Stimulated activated CD8-positive, alpha-beta memory T cell treated with anti-CD3 and anti-CD28 coated beads, Interleukin-7, amount 100 ng/mL, for 4 hours (primary cell): ENCODE results near the gene CDH1.
A peak's percentile ranks its signal among the peaks of the same experiment; 100 is the strongest.
"Not testable (repeated sequence)": the region's sequence is repeated elsewhere in the genome, so short reads cannot be mapped to it uniquely, and the experiment has no call there.

Experiments
- DNase-seq, 2 donors: peaks; one replicate each; pipeline ENCODE4 v3.0.0-alpha.2; 2020; ENCODE audit warnings: low read depth in 2 of 2

The CDH1 gene

DNA sequence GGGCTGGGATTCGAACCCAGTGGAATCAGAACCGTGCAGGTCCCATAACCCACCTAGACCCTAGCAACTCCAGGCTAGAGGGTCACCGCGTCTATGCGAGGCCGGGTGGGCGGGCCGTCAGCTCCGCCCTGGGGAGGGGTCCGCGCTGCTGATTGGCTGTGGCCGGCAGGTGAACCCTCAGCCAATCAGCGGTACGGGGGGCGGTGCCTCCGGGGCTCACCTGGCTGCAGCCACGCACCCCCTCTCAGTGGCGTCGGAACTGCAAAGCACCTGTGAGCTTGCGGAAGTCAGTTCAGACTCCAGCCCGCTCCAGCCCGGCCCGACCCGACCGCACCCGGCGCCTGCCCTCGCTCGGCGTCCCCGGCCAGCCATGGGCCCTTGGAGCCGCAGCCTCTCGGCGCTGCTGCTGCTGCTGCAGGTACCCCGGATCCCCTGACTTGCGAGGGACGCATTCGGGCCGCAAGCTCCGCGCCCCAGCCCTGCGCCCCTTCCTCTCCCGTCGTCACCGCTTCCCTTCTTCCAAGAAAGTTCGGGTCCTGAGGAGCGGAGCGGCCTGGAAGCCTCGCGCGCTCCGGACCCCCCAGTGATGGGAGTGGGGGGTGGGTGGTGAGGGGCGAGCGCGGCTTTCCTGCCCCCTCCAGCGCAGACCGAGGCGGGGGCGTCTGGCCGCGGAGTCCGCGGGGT lies at the start of gene CDH1:
Gene CDH1 (plus strand): TSS at position 247 of the 684 bp plus-strand sequence. CDS start 124 bp downstream, at position 371.
- DNase-seq: peak in 1 of 2 donors; percentile 5

DNA sequence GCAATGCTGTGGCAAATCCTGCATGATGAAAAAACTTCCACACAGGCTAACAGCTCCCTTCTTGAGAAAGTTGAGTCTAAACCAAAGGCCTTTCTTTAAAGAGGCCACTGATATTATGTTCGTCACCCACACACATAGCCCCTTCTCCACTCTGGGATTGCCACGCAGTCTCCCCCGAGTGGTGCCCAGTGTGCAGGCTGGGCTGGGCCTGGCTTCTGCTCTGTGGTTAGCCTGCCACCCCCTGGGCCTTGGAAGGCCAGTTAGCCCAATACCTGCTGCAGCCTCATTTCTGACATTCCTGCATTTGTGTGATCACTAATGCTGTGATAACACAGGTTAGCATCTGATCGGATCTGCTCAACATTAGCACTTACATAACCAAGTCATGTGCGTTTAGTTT lies 47.2 kb upstream of the CDH1 start:
- DNase-seq: no peak

DNA sequence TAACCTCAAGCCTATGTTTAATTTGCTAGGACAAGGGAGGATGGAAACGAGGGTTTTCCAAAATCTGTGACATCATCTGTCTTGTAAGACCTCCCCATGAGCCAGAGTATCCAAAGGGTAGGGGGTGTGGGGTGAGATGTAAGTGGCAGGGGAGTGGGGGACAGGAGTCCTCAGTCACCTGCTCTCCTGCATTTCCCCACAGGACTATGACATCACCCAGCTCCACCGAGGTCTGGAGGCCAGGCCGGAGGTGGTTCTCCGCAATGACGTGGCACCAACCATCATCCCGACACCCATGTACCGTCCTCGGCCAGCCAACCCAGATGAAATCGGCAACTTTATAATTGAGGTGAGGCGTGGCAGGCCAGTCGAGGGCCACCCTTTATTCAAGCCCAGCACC lies 41.5 kb upstream of the CDH1 start:
- no peak for DNase-seq

DNA sequence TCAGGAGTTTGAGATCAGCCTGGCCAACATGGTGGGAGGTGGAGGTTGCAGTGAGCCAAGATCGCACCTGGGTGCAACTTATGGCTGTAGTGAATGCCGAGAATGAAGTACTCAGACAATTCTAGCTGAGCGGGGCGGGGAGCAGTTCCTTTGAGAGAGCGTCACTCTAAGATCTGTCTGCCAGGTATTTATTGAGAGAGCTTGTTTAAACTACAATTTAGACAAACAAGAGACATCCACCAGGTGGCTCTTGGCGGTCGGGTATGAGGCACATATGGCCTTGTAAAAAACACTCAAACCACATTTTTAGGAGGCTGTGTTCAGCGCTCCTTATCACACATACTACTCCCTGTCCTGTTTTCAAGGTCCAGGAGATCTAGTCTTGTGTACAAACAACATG lies 40.6 kb upstream of the CDH1 start:
- no peak for DNase-seq

DNA sequence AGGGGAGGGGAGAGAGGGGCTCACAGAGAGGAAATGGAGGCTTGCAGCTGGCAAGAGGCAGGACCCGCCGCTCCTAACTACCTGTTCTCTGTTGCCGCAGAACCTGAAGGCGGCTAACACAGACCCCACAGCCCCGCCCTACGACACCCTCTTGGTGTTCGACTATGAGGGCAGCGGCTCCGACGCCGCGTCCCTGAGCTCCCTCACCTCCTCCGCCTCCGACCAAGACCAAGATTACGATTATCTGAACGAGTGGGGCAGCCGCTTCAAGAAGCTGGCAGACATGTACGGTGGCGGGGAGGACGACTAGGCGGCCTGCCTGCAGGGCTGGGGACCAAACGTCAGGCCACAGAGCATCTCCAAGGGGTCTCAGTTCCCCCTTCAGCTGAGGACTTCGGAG lies 39.0 kb upstream of the CDH1 start:
- DNase-seq: no peak

DNA sequence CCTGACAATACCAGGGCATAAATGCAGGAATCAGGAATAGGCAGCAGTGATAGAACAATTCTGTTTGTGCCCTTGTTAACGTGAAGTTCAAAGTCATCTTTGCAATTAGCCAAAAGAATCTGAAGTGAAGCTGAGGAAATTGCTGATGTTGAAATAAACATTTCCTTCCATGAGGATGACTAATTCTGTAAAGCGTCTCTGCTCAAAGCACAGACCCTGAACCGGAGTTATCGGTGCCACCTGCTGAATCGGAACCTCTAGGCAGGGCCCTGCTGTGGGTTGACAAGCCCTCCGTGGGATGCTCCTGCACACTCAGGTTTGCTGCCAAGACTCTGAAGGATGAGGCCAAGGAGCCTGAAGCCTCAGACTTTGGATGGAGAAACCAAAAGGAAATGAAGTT lies 37.0 kb upstream of the CDH1 start:
- no peak for DNase-seq

DNA sequence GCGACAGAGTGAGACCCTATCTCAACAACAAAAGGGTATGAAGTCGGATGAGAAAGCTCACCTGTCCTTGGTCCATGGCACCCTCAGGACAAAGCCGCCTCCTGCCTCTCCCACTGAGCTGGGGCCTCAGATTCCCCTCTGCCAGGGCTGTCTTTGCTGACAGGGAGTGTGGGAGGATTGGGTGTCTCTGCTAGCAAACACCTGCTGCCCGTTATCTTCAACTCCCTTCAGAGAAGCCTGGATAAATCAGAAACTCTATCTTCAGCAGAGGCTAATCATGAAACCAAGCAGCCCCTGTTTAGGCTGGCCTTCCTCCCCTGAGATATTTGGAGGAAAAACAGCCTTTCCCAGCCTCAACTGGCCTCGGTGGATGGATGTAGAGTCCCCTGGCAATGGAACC lies 36.3 kb upstream of the CDH1 start:
- DNase-seq: no peak

DNA sequence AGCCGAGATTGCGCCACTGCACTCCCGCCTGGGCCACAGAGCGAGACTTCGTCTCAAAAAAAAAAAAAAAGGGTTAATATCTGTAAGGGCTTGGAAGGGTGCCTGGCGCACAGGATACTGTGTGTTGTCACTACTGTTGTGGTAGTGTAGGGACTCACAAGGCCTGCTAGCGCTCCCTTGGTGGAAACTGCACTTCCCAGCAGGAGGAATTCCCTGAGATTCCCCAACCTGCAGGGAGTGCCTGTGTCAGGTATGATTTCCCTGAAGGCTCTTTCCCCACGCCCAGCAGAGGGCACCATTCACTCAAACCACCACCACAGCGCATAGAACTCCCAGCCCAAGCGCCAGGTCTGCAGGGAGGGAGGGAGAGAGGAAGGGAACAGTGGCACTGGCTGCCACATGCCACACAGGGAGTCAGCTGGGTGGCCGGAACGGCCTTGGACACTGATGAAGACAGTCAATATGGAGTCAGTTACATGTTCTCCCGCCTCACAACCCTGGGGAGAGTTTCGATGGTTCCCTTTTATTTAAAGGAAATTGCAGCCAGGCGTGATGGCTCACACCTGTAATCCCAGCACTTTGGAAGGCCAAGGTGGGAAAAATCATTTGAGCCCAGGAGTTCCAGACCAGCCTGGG lies 32.7 kb upstream of the CDH1 start:
- peak; percentile 18 to 27 for DNase-seq

DNA sequence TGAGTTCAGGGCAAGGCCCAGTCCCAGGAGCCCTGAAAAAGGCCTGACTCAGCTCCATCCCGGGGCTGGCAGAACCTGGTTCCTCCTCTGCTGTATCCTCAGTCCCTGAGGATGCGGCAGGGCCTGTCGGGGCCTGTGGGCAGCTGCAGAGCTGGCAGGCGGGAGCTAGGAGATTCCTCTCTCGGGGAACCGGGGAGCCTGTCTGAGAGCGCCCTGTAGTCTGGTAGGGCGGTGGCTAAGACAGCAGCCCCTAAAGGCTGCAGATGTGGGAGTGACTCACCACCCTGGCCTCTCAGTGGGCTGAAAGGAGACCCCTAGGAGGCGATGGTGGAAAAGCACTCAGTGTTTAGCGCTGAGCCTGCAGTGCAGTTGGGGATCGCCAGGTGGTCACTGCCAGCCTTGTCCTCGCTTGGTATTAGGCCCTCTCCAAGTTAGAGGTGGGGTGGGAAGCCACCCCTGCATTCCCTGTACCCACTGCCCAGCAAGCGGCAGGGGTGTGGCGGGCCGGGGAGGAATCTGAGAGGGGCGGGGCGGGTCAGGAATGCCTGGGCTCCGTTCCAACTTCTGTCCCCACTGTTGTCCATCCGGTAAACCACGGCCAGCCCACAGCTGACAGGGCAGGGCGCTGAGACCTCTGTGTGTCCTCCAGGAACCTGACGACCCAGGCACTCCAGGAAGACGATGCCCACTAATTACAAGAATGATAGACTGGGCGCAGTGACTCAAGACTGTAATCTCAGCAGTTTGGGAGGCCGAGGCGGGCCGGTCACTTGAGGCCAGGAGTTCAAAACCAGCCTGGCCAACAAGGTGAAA lies 29.5 kb upstream of the CDH1 start:
- no peak for DNase-seq

DNA sequence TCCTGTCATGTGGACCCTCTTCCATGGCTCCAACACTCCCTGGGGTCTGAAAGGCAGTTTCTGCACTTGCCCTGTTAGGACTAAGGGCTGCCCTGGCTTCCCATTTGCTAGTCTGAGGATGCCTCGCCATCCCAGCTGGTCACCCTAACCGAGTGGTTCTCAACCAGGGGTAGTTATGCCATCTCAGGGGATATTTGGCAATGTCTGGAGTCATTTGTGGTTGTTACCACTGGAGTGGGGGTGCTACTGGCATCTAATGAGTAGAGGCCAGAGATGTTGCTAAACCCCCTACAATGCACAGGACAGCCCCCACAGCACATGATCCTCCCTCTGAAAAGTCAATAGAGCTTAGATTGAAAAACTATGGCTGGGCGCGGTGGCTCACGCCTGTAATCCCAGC lies 26.9 kb upstream of the CDH1 start:
- no peak for DNase-seq

DNA sequence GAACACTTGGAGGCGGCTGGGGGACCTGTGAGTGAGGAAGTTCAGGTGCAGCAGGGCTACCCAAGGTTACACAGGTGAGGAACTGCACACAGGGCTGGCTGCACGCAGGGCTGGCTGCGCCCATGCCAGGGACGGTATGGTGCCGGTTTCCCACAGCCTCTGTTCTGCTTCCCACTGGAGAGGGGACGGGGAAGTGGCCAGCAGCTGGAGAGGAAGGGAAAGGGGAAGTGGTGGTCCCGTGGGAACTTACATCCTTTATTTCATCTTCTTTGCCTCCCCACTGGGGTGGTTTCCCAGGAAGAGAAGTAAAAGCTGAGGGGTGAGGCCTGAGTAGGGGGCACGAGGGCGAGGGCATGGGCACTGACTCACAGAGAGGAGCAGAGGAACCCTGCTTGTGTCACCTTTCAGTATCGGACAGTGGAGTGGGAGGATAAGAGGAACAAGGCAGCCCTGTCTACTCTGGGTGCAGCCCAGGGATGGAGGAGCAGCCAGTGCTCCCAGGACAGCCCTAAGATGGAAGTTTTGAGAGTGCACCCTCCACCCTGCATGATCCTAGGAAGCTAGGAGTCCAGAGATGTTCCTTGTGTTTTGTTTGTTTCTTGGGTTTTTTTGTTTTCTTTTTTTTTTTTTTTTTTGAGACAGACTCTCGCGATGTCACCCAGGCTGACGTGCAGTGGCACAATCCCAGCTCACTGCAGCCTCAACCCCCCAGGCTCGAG lies 25.5 kb upstream of the CDH1 start:
- DNase-seq: peak in 1 of 2 donors; percentile 1

DNA sequence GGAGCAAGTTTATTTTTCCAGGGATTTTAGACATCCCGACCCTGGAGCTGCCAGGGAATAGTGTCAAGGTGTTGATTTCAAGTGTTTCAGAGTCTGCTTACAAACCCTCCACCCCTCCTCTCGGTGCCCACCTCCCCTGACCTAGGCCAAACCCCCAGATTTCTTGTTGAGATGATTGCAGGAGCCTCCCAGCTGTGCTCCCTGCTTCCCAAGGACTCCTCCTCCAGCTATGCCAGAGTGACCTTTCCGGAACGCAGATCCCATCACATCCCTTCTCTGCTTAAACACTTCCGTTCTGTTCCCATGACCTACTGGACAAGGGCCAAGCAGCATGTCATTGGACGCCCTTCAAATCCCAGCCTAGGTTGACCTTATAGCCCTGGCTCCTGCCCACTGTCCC lies 23.7 kb upstream of the CDH1 start:
- DNase-seq: no peak

DNA sequence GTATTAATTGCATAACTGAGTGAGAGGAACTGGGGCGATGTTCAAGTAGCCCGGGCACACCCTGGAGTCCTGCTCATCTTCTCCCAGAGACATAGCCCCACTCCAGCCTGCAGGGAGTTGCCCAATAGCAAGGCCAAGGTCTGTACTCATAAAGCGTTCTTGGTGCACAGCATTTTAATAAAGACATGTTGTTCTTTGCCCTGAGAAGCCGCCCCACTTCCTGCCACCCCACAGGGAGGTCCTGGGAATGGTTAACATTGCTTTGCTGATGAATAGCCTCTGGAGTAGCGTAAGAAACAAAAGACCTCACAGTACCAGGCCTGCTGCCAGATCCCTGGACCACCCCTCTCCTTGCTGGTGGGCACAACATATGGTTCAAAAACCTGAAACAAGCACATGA lies 21.6 kb upstream of the CDH1 start:
- DNase-seq: no peak

DNA sequence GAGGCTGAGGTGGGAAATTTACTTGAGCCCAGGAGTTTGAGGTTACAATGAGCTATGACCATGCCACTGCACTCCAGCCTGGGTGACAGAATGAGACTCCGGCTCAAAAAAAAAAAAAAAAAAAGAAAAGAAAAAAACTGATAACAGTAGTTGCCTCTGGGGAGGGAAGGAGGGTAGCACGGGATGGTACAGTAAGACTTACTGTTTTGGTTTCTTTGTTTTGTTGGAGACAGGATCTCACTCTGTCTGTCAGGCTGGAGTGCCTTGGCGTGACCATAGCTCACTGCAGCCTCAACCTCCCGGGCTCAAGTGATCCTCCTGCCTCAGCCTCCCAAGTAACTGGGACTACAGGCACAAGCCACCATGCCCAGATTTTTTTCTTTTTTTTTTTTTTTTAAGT lies 20.6 kb upstream of the CDH1 start:
- not testable (repeated sequence) for DNase-seq

DNA sequence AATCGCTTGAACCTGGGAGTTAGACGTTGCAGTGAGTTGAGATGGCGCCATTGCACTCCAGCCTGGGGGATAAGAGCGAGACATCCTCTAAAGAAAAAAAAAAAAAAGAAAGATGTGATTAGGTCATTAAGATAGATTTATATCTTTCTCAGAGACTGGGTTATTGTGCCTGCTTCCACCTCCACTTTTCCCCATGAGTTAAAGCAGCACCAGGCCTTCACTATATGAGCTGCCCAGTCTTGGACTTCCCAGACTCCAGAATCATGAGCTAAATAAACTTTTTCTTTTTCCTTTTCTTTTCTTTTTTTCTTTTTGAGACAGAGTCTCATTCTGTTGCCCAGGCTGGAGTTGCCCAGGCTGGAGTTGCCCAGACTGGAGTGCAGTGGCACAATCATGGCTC lies 19.4 kb upstream of the CDH1 start:
- DNase-seq: no peak

DNA sequence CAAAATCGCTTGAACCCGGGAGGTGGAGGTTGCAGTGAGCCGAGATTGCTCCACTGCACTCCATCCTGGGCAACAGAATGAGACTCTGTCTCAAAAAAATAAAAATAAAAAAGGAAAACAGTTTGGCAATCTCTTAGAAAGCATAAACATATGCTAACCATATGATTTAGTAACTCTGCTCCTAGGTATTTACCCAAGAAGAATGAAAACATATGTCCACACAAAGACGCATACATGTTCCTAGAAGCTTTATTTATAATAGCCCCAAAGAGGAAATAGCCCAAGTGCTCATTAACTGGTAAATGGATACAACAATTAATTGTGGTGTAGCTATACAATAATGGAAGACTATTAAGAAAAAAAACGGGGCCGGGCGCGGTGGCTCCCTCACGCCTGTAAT lies 18.5 kb upstream of the CDH1 start:
- DNase-seq: no peak

DNA sequence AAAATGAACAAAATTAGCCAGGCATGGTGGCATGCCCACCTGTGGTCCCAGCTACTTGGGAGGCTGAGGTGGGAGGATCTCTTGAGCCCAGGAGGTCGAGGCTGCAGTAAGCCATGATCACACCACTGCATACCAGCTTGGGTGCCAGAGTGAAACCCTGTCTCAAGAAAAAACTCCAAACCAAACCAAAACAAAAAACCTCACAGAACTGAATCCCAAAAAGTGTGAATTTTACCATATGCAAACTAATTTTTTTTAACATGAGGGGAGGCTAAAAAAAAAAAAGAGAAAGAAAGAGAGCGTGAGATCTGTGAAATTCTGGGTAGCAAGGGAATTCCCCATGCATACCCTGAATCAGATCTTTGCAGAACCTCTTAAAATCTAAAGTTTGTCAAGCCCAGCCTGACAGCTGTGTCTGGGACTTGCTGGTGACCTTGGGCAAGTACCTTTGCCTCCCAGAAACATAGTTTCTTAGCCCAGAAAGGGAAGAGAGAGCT lies 17.1 kb upstream of the CDH1 start:
- DNase-seq: no peak

DNA sequence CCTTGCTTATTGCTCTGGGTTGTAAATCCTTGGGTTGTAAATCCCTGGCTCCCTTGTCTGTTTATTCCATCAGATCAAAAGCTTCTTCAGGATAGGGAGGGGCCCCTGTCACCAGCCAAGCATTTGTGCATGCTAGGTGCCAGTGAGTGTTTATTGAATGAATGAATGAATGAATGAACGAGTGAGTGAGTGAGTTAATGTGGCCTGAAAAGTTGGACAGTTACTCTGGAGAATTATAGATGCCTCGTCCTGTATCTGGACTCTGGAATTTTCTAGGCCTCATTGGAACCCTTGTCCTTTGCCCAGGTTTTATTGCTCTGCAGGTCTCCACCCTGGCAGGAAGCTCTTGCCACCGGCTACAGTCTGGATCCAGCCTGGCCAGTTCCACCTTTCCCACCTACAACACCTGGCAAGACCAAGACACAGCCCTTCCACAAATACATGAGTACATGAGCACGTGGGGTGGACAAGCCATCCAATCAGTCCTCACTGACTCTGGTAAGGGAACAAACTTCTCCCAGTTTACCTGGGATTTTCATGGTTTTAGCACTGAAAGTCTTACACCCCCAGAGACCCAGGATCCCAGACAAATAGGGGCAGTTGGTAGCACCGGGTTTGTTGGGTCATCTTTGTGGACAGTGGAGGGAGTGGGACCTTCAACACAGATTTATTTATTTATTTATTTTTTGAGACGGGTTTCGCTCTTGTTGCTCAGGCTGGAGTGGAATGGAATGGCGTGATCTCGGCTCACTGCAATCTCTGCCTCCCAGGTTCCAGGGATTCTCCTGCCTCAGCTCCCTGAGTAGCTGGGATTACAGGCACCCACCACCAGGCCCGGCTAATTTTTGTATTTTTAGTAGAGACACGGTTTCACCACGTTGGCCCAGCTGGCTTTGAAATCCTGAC lies 14.7 kb upstream of the CDH1 start:
- DNase-seq: no peak

DNA sequence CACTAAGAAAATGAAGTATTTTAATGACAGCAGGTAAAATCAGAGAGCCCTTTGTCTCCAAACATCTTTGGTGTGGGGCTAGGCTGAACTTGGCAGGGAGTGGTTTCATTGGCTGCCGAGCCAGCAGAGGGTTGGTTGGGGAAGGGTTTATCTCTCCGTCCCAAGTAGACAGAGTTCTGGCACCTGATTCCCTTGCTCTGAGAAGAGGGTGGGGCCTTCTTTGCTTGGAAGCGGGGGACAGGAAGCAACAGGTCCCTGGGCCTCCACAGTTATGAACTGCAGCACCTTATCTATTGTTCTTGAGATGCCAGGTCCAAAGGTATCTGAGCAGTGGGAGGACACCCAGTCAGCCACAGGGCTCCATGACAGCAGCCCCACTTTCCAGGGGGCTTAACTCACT lies 12.3 kb upstream of the CDH1 start:
- DNase-seq: no peak

DNA sequence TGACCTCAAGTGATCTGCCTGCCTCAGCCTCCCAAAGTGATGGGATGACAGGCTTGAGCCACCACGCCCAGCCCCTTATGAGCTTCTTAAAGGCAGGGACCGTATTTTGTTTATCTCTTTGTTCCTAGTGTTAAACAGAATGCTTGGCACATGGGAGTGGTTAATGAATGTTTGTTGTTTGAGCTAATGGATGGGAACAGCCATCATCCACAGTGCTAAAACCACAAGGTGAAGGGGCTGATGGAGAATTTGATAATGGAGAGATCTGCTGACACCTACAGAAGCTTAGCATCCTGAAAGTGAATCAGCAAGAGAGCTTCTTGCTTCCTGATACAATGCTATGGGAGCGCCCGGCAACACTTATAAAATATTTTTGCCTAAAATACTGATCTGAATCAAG lies 8.6 kb upstream of the CDH1 start:
- no peak for DNase-seq

DNA sequence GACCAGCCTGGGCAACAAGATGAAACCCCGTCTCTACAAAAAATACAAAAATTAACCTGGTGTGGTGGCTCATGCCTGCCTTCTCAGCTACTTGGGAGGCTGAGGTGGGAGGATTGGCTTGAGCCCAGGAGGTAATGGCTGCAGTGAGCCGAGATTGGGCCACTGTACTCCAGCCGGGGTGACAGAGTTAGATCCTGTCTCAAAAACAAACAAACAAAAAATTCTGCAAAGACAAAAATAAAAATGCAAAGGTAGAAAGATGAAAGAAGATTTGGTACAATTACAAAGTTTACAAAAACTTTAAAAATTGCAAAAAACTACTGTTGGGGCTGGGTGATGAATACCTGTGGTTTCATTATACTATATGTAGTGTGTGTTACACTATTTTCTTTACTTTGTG lies 5.5 kb upstream of the CDH1 start:
- DNase-seq: no peak
